ENCODE results near the gene GREB1. TPM values are rescaled to one million over a fixed set of nuclear protein-coding genes. Genes with fewer than 3 reads are reported as not detected.

GREB1 gene
- total RNA-seq, 3 donors from 2014 or later = 0.32 to 0.33 (median 0.33) TPM

- H3K9me3 Mint-ChIP-seq = no peaks in the 10 kb centered on the region
- no peak overlapping the region for H3K4me3 Mint-ChIP-seq
- DNase-seq (no peak), ATAC-seq (no peak)
- H3K4me1 Mint-ChIP-seq (ENCODE audit: low read depth) = no peaks in the 10 kb centered on the region
- H3K36me3 Mint-ChIP-seq (ENCODE audit: insufficient read depth) = no peaks in the 10 kb centered on the region
- H3K27me3 Mint-ChIP-seq (ENCODE audit: low read depth) = peaks cover 42% of the 10 kb centered on the region
Measured at GRCh38 chr2:11540148-11540995, 6.5 kb downstream of the GREB1 start.

- no peak overlapping the region for H3K4me3 Mint-ChIP-seq
- ATAC-seq = no peak
- no peaks in the 10 kb centered on the region for H3K4me1 Mint-ChIP-seq (ENCODE audit: low read depth)
- no peaks in the 10 kb centered on the region for H3K36me3 Mint-ChIP-seq (ENCODE audit: insufficient read depth)
- DNase-seq = no peak
- H3K9me3 Mint-ChIP-seq = no peaks in the 10 kb centered on the region
- peaks cover 40% of the 10 kb centered on the region for H3K27me3 Mint-ChIP-seq (ENCODE audit: low read depth)
Measured at GRCh38 chr2:11540996-11541692, 7.3 kb downstream of the GREB1 start.

GRCh38 chr2:11541693-11542274 lies 7.9 kb downstream of the GREB1 start:
- ATAC-seq (no peak), DNase-seq (no peak)
- no peak overlapping the region for H3K4me3 Mint-ChIP-seq
- peaks cover 40% of the 10 kb centered on the region for H3K27me3 Mint-ChIP-seq (ENCODE audit: low read depth)
- no peaks in the 10 kb centered on the region for H3K36me3 Mint-ChIP-seq (ENCODE audit: insufficient read depth)
- no peaks in the 10 kb centered on the region for H3K4me1 Mint-ChIP-seq (ENCODE audit: low read depth)
- H3K9me3 Mint-ChIP-seq = no peaks in the 10 kb centered on the region

GRCh38 chr2:11542275-11542819 lies 8.5 kb downstream of the GREB1 start:
- H3K4me3 Mint-ChIP-seq = no peak overlapping the region
- DNase-seq (no peak), ATAC-seq (no peak)
- H3K27me3 Mint-ChIP-seq (ENCODE audit: low read depth) = peaks cover 40% of the 10 kb centered on the region
- H3K9me3 Mint-ChIP-seq = no peaks in the 10 kb centered on the region
- H3K4me1 Mint-ChIP-seq (ENCODE audit: low read depth) = no peaks in the 10 kb centered on the region
- H3K36me3 Mint-ChIP-seq (ENCODE audit: insufficient read depth) = no peaks in the 10 kb centered on the region

GRCh38 chr2:11543337-11544216 lies 9.7 kb downstream of the GREB1 start:
- Mint-ChIP-seq H3K4me3 (no peak overlapping the region), H3K4me1 (ENCODE audit: low read depth) (no peaks in the 10 kb centered on the region), H3K9me3 (no peaks in the 10 kb centered on the region), H3K27me3 (ENCODE audit: low read depth) (peaks cover 45% of the 10 kb centered on the region), H3K36me3 (ENCODE audit: insufficient read depth) (no peaks in the 10 kb centered on the region)
- DNase-seq (no peak), ATAC-seq (no peak)

- no peak for ATAC-seq
- Mint-ChIP-seq H3K4me1 (ENCODE audit: low read depth) (no peaks in the 10 kb centered on the region), H3K36me3 (ENCODE audit: insufficient read depth) (no peaks in the 10 kb centered on the region), H3K4me3 (no peak overlapping the region), H3K27me3 (ENCODE audit: low read depth) (peaks cover 42% of the 10 kb centered on the region), H3K9me3 (peaks cover 8% of the 10 kb centered on the region)
- no peak for DNase-seq
Measured at GRCh38 chr2:11546072-11546471, 12.2 kb downstream of the GREB1 start.

- Mint-ChIP-seq H3K36me3 (ENCODE audit: insufficient read depth) (no peaks in the 10 kb centered on the region), H3K4me3 (no peak overlapping the region), H3K27me3 (ENCODE audit: low read depth) (peaks cover 29% of the 10 kb centered on the region), H3K4me1 (ENCODE audit: low read depth) (no peaks in the 10 kb centered on the region), H3K9me3 (peaks cover 8% of the 10 kb centered on the region)
- no peak for DNase-seq
- ATAC-seq = no peak
Measured at GRCh38 chr2:11547912-11548497, 14.2 kb downstream of the GREB1 start.

- no peaks in the 10 kb centered on the region for H3K36me3 Mint-ChIP-seq (ENCODE audit: insufficient read depth)
- peaks cover 8% of the 10 kb centered on the region for H3K9me3 Mint-ChIP-seq
- peaks cover 5% of the 10 kb centered on the region for H3K4me1 Mint-ChIP-seq (ENCODE audit: low read depth)
- no peak for ATAC-seq
- DNase-seq = no peak
- H3K27me3 Mint-ChIP-seq (ENCODE audit: low read depth) = peaks cover 32% of the 10 kb centered on the region
- H3K4me3 Mint-ChIP-seq = no peak overlapping the region
Measured at GRCh38 chr2:11550302-11550701, 16.5 kb downstream of the GREB1 start.

- Mint-ChIP-seq H3K36me3 (ENCODE audit: insufficient read depth) (no peaks in the 10 kb centered on the region), H3K27me3 (ENCODE audit: low read depth) (peaks cover 39% of the 10 kb centered on the region), H3K4me3 (no peak overlapping the region), H3K4me1 (ENCODE audit: low read depth) (peaks cover 5% of the 10 kb centered on the region), H3K9me3 (peaks cover 8% of the 10 kb centered on the region)
- ATAC-seq = no peak
- DNase-seq = no peak
Measured at GRCh38 chr2:11550901-11551568, 17.2 kb downstream of the GREB1 start.

- no peaks in the 10 kb centered on the region for H3K36me3 Mint-ChIP-seq (ENCODE audit: insufficient read depth)
- DNase-seq = no peak
- peaks cover 40% of the 10 kb centered on the region for H3K27me3 Mint-ChIP-seq (ENCODE audit: low read depth)
- H3K4me3 Mint-ChIP-seq = no peak overlapping the region
- H3K4me1 Mint-ChIP-seq (ENCODE audit: low read depth) = peaks cover 5% of the 10 kb centered on the region
- no peak for ATAC-seq
- H3K9me3 Mint-ChIP-seq = peaks cover 8% of the 10 kb centered on the region
Measured at GRCh38 chr2:11551569-11552259, 17.9 kb downstream of the GREB1 start.

GRCh38 chr2:11552260-11552638 lies 18.4 kb downstream of the GREB1 start:
- no peak overlapping the region for H3K4me3 Mint-ChIP-seq
- H3K9me3 Mint-ChIP-seq = peaks cover 8% of the 10 kb centered on the region
- H3K4me1 Mint-ChIP-seq (ENCODE audit: low read depth) = peaks cover 5% of the 10 kb centered on the region
- DNase-seq (no peak), ATAC-seq (no peak)
- H3K27me3 Mint-ChIP-seq (ENCODE audit: low read depth) = peaks cover 42% of the 10 kb centered on the region
- H3K36me3 Mint-ChIP-seq (ENCODE audit: insufficient read depth) = no peaks in the 10 kb centered on the region

GRCh38 chr2:11553661-11554398 lies 20.0 kb downstream of the GREB1 start:
- H3K4me3 Mint-ChIP-seq = no peak overlapping the region
- H3K27me3 Mint-ChIP-seq (ENCODE audit: low read depth) = peaks cover 37% of the 10 kb centered on the region
- peaks cover 5% of the 10 kb centered on the region for H3K4me1 Mint-ChIP-seq (ENCODE audit: low read depth)
- DNase-seq (no peak), ATAC-seq (no peak)
- peaks cover 8% of the 10 kb centered on the region for H3K9me3 Mint-ChIP-seq
- no peaks in the 10 kb centered on the region for H3K36me3 Mint-ChIP-seq (ENCODE audit: insufficient read depth)
